Epidermal melanocyte (primary cell): ENCODE data around the gene LPAR1.

Experiments
- DNase-seq: peaks from one replicate; pipeline ENCODE4 v3.0.0; 2011; ENCODE audit warnings: low spot score; ENCODE audit not compliant: insufficient read length

Gene LPAR1

GRCh38 chr9:110958847-110959246 lies 79.4 kb downstream of the LPAR1 start:
- DNase-seq = no peak

- no peak for DNase-seq
These were observed 83.4 kb downstream of the LPAR1 start for GRCh38 chr9:110954822-110955291.

- DNase-seq = no peak
These were observed 85.8 kb downstream of the LPAR1 start for GRCh38 chr9:110952540-110952859.

GRCh38 chr9:110951805-110952539 lies 86.3 kb downstream of the LPAR1 start:
- no peak for DNase-seq

GRCh38 chr9:110950041-110950645 lies 88.1 kb downstream of the LPAR1 start:
- no peak for DNase-seq

- DNase-seq = no peak
These were observed 89.2 kb downstream of the LPAR1 start for GRCh38 chr9:110949081-110949480.

- DNase-seq = no peak
These were observed 90.7 kb downstream of the LPAR1 start for GRCh38 chr9:110947491-110948044.

- no peak for DNase-seq
These were observed 95.7 kb downstream of the LPAR1 start for GRCh38 chr9:110942522-110942921.

GRCh38 chr9:110940951-110941557 lies 97.2 kb downstream of the LPAR1 start:
- DNase-seq = no peak

- no peak for DNase-seq
These were observed 98.7 kb downstream of the LPAR1 start for GRCh38 chr9:110939573-110939972.

GRCh38 chr9:110939047-110939446 lies 99.2 kb downstream of the LPAR1 start:
- no peak for DNase-seq

GRCh38 chr9:110938242-110938641 lies 100.0 kb downstream of the LPAR1 start:
- no peak for DNase-seq

- DNase-seq = no peak
These were observed 101.4 kb downstream of the LPAR1 start for GRCh38 chr9:110936719-110937452.

- no peak for DNase-seq
These were observed 102.0 kb downstream of the LPAR1 start for GRCh38 chr9:110936237-110936636.

- DNase-seq = no peak
These were observed 102.4 kb downstream of the LPAR1 start for GRCh38 chr9:110935829-110936228.

GRCh38 chr9:110933350-110934001 lies 104.8 kb downstream of the LPAR1 start:
- DNase-seq = no peak

GRCh38 chr9:110932863-110933262 lies 105.4 kb downstream of the LPAR1 start:
- DNase-seq = no peak

- no peak for DNase-seq
These were observed 109.7 kb downstream of the LPAR1 start for GRCh38 chr9:110928599-110928998.

GRCh38 chr9:110926828-110927487 lies 111.3 kb downstream of the LPAR1 start:
- no peak for DNase-seq

- DNase-seq = no peak
These were observed 114.7 kb downstream of the LPAR1 start for GRCh38 chr9:110923601-110924000.

GRCh38 chr9:110922145-110922544 lies 116.1 kb downstream of the LPAR1 start:
- no peak for DNase-seq
